CD4-positive, alpha-beta T cell treated with Interleukin-17A for 1 hour (primary cell): ENCODE measurements around the gene SLC25A42.
A peak's percentile ranks its signal among the peaks of the same experiment; 100 is the strongest.
"Not testable (repeated sequence)": the region's sequence is repeated elsewhere in the genome, so short reads cannot be mapped to it uniquely, and the experiment has no call there.

ENCODE experiments used
- DNase-seq: peaks from one replicate; pipeline ENCODE4 v3.0.0-alpha.2; 2020

Gene SLC25A42

DNA sequence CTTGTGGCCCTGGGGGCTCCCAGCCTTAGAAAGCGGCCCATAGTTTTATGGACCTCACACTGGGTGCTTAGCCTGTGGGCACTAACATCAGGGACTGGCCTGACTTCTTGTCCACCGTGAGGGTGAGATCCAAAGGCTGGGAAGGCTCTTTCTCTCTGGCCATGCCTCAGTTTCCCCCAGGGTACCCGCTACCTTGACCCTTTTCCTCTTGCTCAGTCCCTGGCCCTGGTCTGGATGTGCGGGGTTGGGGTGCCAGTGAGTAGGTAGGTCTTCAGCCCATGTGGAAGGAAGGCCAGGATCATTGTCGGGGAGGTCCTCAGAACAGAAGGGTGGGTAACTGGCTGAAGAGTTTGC lies 76.1 kb downstream of the SLC25A42 start:
- DNase-seq, result no peak

DNA sequence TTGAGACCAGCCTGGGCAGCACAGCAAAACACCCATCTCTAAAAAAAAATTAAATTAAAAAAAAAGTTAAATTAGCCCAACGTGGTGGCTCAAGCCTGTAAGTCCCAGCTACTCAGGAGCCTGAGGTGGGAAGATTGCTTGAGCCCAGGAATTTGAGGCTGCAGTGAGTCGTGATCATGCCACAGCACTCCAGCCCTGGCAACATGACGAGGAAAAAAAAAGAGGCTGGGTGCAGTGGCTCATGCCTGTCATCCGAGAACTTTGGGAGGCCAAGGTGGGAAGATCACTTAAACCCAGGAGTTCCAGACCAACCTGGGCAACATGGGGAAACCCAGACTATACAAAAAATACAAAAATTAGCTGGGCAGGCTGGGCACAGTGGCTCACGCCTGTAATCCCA lies 76.7 kb downstream of the SLC25A42 start:
- DNase-seq, result no peak

- DNase-seq, result no peak
These were observed 78.6 kb downstream of the SLC25A42 start for GRCh38 chr19:19142347-19142746.

DNA sequence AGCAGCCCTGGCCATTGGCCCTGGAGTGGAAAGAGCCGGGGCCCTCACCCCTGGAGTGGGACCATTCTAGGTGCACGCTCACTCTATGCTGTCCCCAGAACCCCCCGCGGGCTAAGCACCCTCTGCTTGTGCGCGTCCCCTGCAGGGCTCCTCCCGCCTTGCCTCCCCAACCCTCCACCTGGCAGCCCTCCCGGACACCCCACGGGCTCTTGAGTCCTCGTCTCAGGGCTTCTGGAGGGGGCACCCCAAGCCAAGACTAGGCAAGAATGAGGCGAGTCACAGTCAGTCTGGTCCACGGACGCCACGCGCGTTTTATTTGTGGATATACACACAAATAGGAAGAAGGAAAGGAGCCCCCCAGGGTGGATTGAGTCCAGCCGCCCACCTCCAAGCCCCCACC lies 81.5 kb downstream of the SLC25A42 start:
- DNase-seq, result no peak

DNA sequence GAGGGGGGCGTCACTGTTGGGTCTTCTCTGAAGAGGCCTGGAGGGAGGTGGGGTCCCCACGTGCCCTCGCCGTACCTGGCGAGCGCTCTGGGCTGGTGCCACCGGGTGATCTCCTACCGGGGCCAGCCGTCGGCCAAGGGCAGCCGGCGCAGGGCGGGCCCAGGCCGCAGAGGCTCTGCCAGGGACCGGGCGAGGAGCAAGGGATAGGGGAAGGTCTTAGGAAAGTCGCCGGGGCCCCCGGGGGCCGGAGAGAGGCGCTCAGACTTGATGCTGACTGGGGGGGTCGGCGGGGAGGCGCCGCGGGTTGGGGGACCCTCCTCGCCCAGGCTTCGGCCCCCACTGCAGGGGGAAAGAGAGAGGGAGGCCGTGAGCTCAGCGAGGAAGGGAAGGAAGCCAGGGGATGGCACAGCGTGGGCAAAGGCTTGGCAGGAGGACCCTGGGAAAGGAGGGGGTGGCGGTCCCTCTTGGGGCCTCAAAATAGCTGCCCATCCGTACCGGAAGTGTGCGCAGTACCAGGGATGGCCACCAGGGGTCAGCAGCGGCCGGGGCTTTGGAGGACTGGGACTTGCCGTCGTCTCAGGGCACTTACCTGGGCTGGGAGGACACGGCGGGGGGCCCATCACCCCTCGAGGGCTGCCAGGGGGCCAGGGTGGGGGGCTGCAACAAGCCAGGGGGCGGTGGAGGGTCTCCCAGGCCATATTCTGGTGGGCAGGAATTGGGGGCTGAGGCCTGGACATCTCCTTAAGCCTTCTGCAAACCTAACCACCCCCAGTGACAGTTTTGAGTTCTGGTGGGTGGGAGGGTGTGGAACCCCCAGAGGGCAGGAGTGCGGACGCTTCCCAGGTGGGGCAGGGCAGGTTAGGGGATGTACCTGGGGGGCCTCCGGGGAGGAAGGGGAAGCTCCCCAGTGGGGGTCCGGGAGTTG lies 82.2 kb downstream of the SLC25A42 start:
- peak; percentile 87 for DNase-seq

DNA sequence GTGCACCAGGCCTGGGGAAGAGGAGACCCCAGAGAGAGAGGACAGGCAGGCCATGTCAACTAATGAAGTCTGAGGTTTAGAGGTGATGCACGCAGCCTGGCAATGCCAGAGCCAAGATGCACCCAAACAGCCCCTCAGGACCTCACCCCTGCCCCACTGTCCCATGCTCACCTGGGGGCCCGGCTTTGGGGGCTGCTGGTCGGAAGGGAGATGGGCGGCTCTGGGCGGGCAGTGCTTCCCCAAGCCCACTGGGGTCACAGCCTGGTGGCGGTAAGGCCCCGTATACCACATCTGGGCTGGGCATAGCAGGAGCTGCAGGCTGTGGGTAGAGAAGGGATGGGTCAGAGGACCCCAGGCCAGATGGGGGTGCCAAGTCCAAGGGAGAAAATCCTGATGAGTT lies 83.1 kb downstream of the SLC25A42 start:
- DNase-seq, result no peak

- DNase-seq, result no peak
These were observed 83.5 kb downstream of the SLC25A42 start for GRCh38 chr19:19147344-19147743.

DNA sequence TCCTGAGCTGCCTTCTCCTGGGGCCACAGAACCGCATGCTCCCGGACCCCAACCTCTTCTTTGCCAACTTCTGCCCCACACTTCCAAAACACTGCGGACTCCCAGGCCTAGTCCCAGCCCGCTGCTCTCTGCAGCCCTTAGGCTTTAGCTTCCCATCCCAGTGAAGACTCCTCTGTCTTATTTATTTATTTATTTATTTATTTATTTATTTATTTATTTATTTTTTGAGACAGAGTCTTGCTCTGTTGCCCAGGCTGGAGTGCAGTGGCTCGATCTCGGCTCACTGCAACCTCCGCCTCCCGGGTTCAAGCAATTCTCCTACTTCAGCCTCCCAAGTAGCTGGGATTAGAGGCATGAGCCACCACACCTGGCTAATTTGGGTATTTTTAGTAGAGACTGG lies 84.7 kb downstream of the SLC25A42 start:
- not testable (repeated sequence) for DNase-seq

- no peak for DNase-seq
These were observed 85.6 kb downstream of the SLC25A42 start for GRCh38 chr19:19149435-19149834.

- DNase-seq, result no peak
These were observed 87.6 kb downstream of the SLC25A42 start for GRCh38 chr19:19151418-19151817.

DNA sequence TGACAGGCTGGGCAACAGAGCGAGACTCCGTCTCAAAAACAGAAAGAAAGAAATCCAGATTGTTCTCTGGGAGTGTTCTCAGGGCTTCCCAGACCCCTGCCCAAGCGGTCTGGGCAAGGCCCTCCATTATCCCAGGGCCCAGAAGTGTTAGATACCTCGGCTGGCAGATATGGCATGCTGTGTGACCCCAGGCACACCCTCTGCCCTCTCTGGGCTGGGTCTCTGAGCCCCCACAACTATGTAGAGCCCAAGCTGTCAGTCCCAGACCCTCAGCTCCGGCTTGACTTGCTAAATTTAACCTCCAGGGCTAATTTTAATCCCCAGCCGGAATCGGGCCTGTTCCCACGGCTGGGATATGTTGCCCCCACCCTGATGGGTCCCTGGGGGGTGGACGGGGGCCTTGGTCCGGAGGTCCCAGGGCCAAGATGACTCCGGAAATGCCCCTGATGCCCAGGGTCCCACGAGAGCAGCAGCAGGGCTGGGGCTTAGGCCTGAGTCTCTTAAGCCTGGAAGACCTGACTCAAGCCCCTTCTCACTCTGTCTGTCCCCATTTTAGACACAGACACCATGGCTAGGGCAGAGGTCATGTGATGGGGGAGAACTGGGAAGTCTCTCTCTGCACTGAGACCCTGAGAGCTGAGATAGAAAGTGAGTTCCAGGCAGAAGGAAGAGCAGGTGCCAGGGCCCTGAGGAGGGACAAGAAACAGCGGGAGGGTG lies 89.0 kb downstream of the SLC25A42 start:
- no peak for DNase-seq

- DNase-seq, result no peak
These were observed 91.1 kb downstream of the SLC25A42 start for GRCh38 chr19:19154768-19155494.

DNA sequence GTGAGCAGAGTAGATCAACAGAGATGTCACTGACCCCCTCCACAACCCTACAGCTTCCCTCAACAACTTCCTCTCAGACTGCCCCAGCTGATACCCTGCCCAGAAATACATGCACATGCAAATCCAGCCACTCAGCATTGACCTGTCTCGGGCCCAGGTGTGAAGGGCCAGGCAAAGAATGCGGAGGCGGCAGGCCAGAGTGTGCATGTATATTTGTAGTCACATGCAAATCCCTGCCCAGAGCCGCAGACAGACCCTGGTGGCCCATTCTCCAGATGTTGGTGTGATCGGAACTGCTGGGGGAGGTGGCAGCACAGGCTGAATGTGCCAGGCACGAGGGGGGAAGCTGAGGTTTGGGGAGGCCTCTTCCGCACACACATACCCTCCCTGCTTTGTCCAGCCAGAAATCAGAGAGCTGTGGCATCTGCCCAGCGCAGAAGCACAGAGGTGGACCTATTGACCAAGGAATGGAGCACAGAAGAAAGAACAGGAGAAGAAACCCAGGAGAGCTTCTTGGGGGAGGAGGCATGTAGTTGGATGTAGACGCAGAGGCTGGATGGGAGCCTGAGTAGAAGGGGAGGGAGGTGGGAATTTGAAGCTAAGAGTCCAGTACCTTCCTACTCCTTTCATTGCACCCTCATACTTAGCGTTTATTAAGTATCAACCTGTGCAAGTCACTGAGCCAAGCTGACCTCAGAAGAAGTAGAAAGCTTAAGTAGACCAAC lies 91.9 kb downstream of the SLC25A42 start:
- no peak for DNase-seq

DNA sequence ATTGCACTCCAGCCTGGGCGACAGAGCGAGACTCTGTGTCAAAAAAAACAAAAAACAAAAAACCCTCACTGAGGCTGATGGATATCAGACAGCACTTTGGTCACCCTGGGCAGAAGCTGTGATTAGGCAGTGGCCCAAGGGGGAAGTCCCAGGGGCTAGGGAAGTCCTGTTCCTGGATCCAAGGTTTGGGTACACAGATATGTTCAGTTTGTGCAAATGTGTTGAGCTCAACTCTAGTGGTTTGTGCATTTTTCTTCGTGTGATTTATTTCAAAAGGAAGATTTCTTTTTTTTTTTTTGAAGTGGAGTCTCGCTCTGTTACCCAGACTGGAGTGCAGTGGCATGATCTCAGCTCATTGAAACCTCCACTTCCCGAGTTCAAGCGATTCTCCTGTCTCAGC lies 94.0 kb downstream of the SLC25A42 start:
- DNase-seq, result no peak

DNA sequence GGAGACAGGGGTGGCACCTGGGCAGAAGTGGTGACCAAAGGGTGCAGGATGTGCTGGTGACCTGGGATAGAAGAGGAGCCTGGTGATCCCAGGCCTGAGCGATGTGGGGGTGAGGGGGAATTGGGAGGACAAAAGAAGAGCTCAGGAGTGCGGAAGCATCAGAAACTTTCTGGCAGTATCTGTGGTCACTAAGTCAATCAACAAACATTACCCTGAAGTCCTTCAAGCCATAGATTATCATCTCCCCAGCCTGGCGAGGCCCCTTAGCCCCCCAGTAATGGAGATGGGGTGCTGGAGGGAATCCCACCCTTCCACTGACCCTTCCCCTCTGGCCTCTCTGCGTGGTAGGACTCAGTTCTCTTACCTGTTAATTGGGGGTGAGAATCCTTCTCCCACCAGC lies 95.7 kb downstream of the SLC25A42 start:
- no peak for DNase-seq

DNA sequence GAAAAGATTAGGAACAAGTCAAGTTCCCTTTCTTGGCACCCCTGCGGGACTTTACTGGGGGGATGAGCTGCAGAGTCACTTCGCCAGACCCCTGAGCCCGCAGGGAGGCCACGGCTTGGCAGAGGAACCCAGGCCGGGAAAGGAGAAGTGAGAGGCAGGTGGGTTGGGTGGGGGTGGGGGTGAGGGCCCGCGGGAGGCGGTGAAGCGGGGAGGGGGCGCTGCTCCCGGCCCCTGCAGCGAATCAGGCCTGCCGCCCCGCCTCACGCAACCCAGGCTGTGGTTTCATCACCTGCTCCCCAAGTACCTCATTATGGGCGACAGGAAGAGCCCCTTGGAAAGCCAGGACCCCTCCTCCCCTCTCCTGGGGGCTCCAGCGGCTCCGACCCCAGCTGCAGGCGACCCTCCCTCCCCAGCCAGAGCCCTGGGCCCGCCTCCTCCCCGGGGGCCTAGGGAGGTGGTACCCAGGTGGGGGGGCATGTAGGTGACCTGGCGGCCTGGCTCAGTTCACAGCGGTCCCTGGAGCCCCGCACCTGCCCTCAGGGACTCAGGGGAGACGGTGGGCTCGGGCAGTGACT lies 96.8 kb downstream of the SLC25A42 start:
- no peak for DNase-seq

GRCh38 chr19:19162495-19162894 lies 98.7 kb downstream of the SLC25A42 start:
- DNase-seq, result no peak
